ENCODE results near the gene TESMIN. TPM values are rescaled to one million over a fixed set of nuclear protein-coding genes. Genes with fewer than 3 reads are reported as not detected.

TESMIN gene
- polyA plus RNA-seq, 1 donor (not counting 4 experiments of a cell fraction or from before 2014, with no cell fraction given), result 4.0 TPM

GRCh38 chr11:68766786-68767185, 15.5 kb upstream of the TESMIN start:
- Histone ChIP-seq H3K79me2 (ENCODE audit: control insufficient read depth, insufficient read depth, low read length) (no peaks in the 10 kb centered on the region), H3K9me1 (ENCODE audit: control insufficient read depth, extremely low read depth, insufficient read depth, low read length) (no peaks in the 10 kb centered on the region), H3K36me3 (ENCODE audit: control insufficient read depth in 2 of 2, extremely low read depth in 1 of 2, insufficient read depth in 2 of 2, low read length in 2 of 2) (peaks cover 0 to 2% of the 10 kb centered on the region in 2 experiments), H3K4me2 (ENCODE audit: control insufficient read depth, extremely low read depth, insufficient read depth, low read depth, low read length) (no peak overlapping the region), H4K20me1 (ENCODE audit: control insufficient read depth, extremely low read depth, insufficient read depth, low read length) (no peaks in the 10 kb centered on the region), H3K27me3 (ENCODE audit: control insufficient read depth, extremely low read depth, insufficient read depth, low read length) (no peaks in the 10 kb centered on the region), H3K4me1 (ENCODE audit: control insufficient read depth, extremely low read depth, insufficient read depth, low read length) (no peaks in the 10 kb centered on the region), H3K9ac (ENCODE audit: control insufficient read depth, extremely low read depth, insufficient read depth, low read length) (no peak overlapping the region), H2AFZ (ENCODE audit: control insufficient read depth, low read length) (no peak overlapping the region), H3K27ac (ENCODE audit: control insufficient read depth, insufficient read depth, low read length) (no peak overlapping the region), H3K9me3 (ENCODE audit: control insufficient read depth, low read depth, low read length) (no peaks in the 10 kb centered on the region), H3K4me3 (ENCODE audit: control insufficient read depth in 2 of 3, extremely low read depth in 1 of 3, insufficient read depth in 2 of 3, low read depth in 1 of 3, low read length in 3 of 3) (no peak overlapping the region)
- dilution Hi-C loops (cut with MboI; ENCODE audit: extremely low pct_ligation_motif_present, low sequenced_read_pairs), result no loop called here
- DNase-seq (ENCODE audit: low read depth, low spot score), result no peak
- no peak for FAIRE-seq
- TF ChIP-seq CTCF (optimal IDR thresholded peaks at IDR 0.05 in 1 of 3, IDR thresholded peaks at IDR 0.05 in 1 of 3, conservative IDR thresholded peaks at IDR 0.05 in 1 of 3; ENCODE audit: extremely low read depth in 1 of 3, insufficient read depth in 2 of 3, low read length in 3 of 3), result no peak
- TF ChIP-seq EZH2 (IDR thresholded peaks at IDR 0.05; ENCODE audit: low read length), result no peak

- Histone ChIP-seq H3K27me3 (ENCODE audit: control insufficient read depth, extremely low read depth, insufficient read depth, low read length) (no peaks in the 10 kb centered on the region), H3K79me2 (ENCODE audit: control insufficient read depth, insufficient read depth, low read length) (no peaks in the 10 kb centered on the region), H2AFZ (ENCODE audit: control insufficient read depth, low read length) (no peak overlapping the region), H3K36me3 (ENCODE audit: control insufficient read depth in 2 of 2, extremely low read depth in 1 of 2, insufficient read depth in 2 of 2, low read length in 2 of 2) (peaks cover 0 to 8% of the 10 kb centered on the region in 2 experiments), H3K4me3 (ENCODE audit: control insufficient read depth in 2 of 3, extremely low read depth in 1 of 3, insufficient read depth in 2 of 3, low read depth in 1 of 3, low read length in 3 of 3) (no peak overlapping the region), H3K9me1 (ENCODE audit: control insufficient read depth, extremely low read depth, insufficient read depth, low read length) (no peaks in the 10 kb centered on the region), H3K27ac (ENCODE audit: control insufficient read depth, insufficient read depth, low read length) (no peak overlapping the region), H3K4me2 (ENCODE audit: control insufficient read depth, extremely low read depth, insufficient read depth, low read depth, low read length) (no peak overlapping the region), H3K9ac (ENCODE audit: control insufficient read depth, extremely low read depth, insufficient read depth, low read length) (no peak overlapping the region), H3K9me3 (ENCODE audit: control insufficient read depth, low read depth, low read length) (no peaks in the 10 kb centered on the region), H4K20me1 (ENCODE audit: control insufficient read depth, extremely low read depth, insufficient read depth, low read length) (no peaks in the 10 kb centered on the region), H3K4me1 (ENCODE audit: control insufficient read depth, extremely low read depth, insufficient read depth, low read length) (no peaks in the 10 kb centered on the region)
- no peak for TF ChIP-seq CTCF (optimal IDR thresholded peaks at IDR 0.05 in 1 of 3, IDR thresholded peaks at IDR 0.05 in 1 of 3, conservative IDR thresholded peaks at IDR 0.05 in 1 of 3; ENCODE audit: extremely low read depth in 1 of 3, insufficient read depth in 2 of 3, low read length in 3 of 3)
- TF ChIP-seq EZH2 (IDR thresholded peaks at IDR 0.05; ENCODE audit: low read length), result no peak
- dilution Hi-C loops (cut with MboI; ENCODE audit: extremely low pct_ligation_motif_present, low sequenced_read_pairs), result no loop called here
- DNase-seq (ENCODE audit: low read depth, low spot score) (no peak), FAIRE-seq (no peak)
Observed at GRCh38 chr11:68764746-68765145, 13.4 kb upstream of the TESMIN start.
